ENCODE data around the gene CCNYL1.

Gene CCNYL1

GRCh38 chr2:207784898-207785297 lies 73.5 kb downstream of the CCNYL1 start:
- H3K79me2 ChIP-seq (ENCODE audit: low read length), result no peaks in the 10 kb centered on the region
- TF ChIP-seq, protein P1, sequence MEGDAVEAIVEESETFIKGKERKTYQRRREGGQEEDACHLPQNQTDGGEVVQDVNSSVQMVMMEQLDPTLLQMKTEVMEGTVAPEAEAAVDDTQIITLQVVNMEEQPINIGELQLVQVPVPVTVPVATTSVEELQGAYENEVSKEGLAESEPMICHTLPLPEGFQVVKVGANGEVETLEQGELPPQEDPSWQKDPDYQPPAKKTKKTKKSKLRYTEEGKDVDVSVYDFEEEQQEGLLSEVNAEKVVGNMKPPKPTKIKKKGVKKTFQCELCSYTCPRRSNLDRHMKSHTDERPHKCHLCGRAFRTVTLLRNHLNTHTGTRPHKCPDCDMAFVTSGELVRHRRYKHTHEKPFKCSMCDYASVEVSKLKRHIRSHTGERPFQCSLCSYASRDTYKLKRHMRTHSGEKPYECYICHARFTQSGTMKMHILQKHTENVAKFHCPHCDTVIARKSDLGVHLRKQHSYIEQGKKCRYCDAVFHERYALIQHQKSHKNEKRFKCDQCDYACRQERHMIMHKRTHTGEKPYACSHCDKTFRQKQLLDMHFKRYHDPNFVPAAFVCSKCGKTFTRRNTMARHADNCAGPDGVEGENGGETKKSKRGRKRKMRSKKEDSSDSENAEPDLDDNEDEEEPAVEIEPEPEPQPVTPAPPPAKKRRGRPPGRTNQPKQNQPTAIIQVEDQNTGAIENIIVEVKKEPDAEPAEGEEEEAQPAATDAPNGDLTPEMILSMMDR (IDR thresholded peaks at IDR 0.05; ENCODE audit: low read depth, low read length), result no peak
- H3K36me3 ChIP-seq (replicated peaks; ENCODE audit: low read depth, low read length), result no peaks in the 10 kb centered on the region
- no peak overlapping the region for H3K4me3 ChIP-seq (ENCODE audit: low read length)
- H4K20me1 ChIP-seq (ENCODE audit: insufficient read depth, low read length), result no peaks in the 10 kb centered on the region
- no peak overlapping the region for H3K9ac ChIP-seq (ENCODE audit: low read length)
- H3K4me1 ChIP-seq (ENCODE audit: low read length), result peaks cover 10% of the 10 kb centered on the region
- H2AFZ ChIP-seq (ENCODE audit: low read depth, low read length), result no peak overlapping the region
- no peaks in the 10 kb centered on the region for H3K9me3 ChIP-seq (ENCODE audit: insufficient read depth, low read length)
- no peaks in the 10 kb centered on the region; the same call in none of the 2 replicates for H3K27me3 ChIP-seq (ENCODE audit: low read depth, low read length)
- H3K4me2 ChIP-seq (ENCODE audit: low read length), result no peak overlapping the region
- no peak overlapping the region for H3K27ac ChIP-seq (ENCODE audit: low read length)

DNA sequence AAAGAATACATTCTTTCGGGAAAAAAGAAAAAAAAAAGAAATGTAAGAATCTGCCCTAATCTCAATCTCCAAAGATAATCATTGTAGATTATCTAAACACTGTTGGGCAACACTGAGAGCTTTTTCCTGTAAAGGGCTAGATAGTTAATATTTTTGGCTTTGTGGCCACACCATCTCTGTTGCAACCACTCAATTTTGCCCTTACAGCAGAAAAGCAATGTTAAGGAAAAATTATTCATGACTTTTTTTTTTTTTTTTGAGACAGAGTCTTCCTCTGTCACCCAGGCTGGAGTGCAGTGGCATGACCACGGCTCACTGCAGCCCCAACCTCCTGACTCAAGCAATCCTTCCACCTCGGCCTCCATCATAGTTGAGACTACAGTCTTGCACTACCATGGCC lies 75.6 kb downstream of the CCNYL1 start:
- H3K27ac ChIP-seq (ENCODE audit: low read length), result no peak overlapping the region
- no peaks in the 10 kb centered on the region for H4K20me1 ChIP-seq (ENCODE audit: insufficient read depth, low read length)
- no peak overlapping the region for H2AFZ ChIP-seq (ENCODE audit: low read depth, low read length)
- H3K79me2 ChIP-seq (ENCODE audit: low read length), result no peaks in the 10 kb centered on the region
- no peaks in the 10 kb centered on the region; the same call in 1 of the 2 replicates for H3K27me3 ChIP-seq (ENCODE audit: low read depth, low read length)
- H3K36me3 ChIP-seq (replicated peaks; ENCODE audit: low read depth, low read length), result no peaks in the 10 kb centered on the region
- peaks cover 13% of the 10 kb centered on the region for H3K4me1 ChIP-seq (ENCODE audit: low read length)
- H3K4me3 ChIP-seq (ENCODE audit: low read length), result no peak overlapping the region
- H3K9me3 ChIP-seq (ENCODE audit: insufficient read depth, low read length), result no peaks in the 10 kb centered on the region
- H3K9ac ChIP-seq (ENCODE audit: low read length), result no peak overlapping the region
- no peak for TF ChIP-seq EZH2phosphoT487 (IDR thresholded peaks at IDR 0.05; ENCODE audit: low read depth)
- TF ChIP-seq, protein P1 (IDR thresholded peaks at IDR 0.05; ENCODE audit: low read depth, low read length), result no peak
- no peak overlapping the region for H3K4me2 ChIP-seq (ENCODE audit: low read length)

DNA sequence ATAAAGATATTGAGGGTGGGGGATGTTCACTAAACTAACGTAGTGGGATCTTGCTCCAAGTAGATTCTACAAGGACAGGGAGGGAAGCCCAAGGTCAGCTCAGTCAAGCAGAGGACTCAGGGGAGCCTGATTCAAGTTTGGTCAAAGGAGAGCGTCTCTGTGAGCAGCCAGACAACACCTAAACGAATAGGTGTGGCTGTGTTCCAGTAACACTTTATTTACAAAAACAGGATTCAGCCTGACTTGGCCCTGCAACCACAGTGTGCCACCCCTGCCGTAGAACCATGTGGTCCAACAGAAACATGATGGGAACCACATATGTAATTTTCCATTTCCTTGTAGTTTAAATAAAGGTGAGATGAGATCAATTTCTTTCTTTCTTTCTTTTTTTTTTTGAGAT lies 76.4 kb downstream of the CCNYL1 start:
- no peak overlapping the region for H3K4me2 ChIP-seq (ENCODE audit: low read length)
- H4K20me1 ChIP-seq (ENCODE audit: insufficient read depth, low read length), result no peaks in the 10 kb centered on the region
- no peak for TF ChIP-seq EZH2phosphoT487 (IDR thresholded peaks at IDR 0.05; ENCODE audit: low read depth)
- TF ChIP-seq, protein P1 (IDR thresholded peaks at IDR 0.05; ENCODE audit: low read depth, low read length), result no peak
- no peak overlapping the region for H3K27ac ChIP-seq (ENCODE audit: low read length)
- no peak overlapping the region for H3K9ac ChIP-seq (ENCODE audit: low read length)
- no peak overlapping the region for H3K4me3 ChIP-seq (ENCODE audit: low read length)
- peaks cover 19% of the 10 kb centered on the region for H3K4me1 ChIP-seq (ENCODE audit: low read length)
- H3K36me3 ChIP-seq (replicated peaks; ENCODE audit: low read depth, low read length), result no peaks in the 10 kb centered on the region
- no peaks in the 10 kb centered on the region for H3K79me2 ChIP-seq (ENCODE audit: low read length)
- no peak overlapping the region for H2AFZ ChIP-seq (ENCODE audit: low read depth, low read length)
- H3K27me3 ChIP-seq (ENCODE audit: low read depth, low read length), result no peaks in the 10 kb centered on the region
- H3K9me3 ChIP-seq (ENCODE audit: insufficient read depth, low read length), result no peaks in the 10 kb centered on the region

- Histone ChIP-seq H3K9me3 (ENCODE audit: insufficient read depth, low read length) (no peaks in the 10 kb centered on the region), H3K4me1 (ENCODE audit: low read length) (peaks cover 9% of the 10 kb centered on the region), H3K79me2 (ENCODE audit: low read length) (no peaks in the 10 kb centered on the region), H3K4me3 (ENCODE audit: low read length) (no peak overlapping the region), H3K36me3 (replicated peaks; ENCODE audit: low read depth, low read length) (no peaks in the 10 kb centered on the region), H3K27ac (ENCODE audit: low read length) (no peak overlapping the region), H3K4me2 (ENCODE audit: low read length) (no peak overlapping the region), H3K9ac (ENCODE audit: low read length) (no peak overlapping the region), H4K20me1 (ENCODE audit: insufficient read depth, low read length) (no peaks in the 10 kb centered on the region), H2AFZ (ENCODE audit: low read depth, low read length) (no peak overlapping the region), H3K27me3 (ENCODE audit: low read depth, low read length) (no peaks in the 10 kb centered on the region)
- no peak for TF ChIP-seq EZH2phosphoT487 (IDR thresholded peaks at IDR 0.05; ENCODE audit: low read depth)
Measured at GRCh38 chr2:207790898-207791297, 79.5 kb downstream of the CCNYL1 start.

Data from OCI-LY3 (cell line).